Adrenal gland (tissue), 12 donors: ENCODE data around the gene MYO5B. TPM values are rescaled to one million over a fixed set of nuclear protein-coding genes. Genes with fewer than 3 reads are reported as not detected.

ENCODE experiments used
- DNase-seq, 7 donors: peaks; one replicate each; pipeline ENCODE4 v3.0.0-alpha.2; 2019 to 2020
- H3K27ac ChIP-seq, 5 donors: fragments of 200-600 bp; sonication (generic) in 4 of 5; 1 replicate in 3 of 5; 2 replicates in 2 of 5; pipeline versions ENCODE4 v1.5.1 to v1.8.0; 2016 to 2020; ENCODE audit warnings: mild to moderate bottlenecking in 1 of 5
- H3K27me3 ChIP-seq: fragments of 200-600 bp; 2 replicates; pipeline ENCODE4 v1.8.0; 2021
- H3K36me3 ChIP-seq, 2 donors: fragments of 200-600 bp; replicated peaks in 1 of 2; 1 replicate in 1 of 2; 2 replicates in 1 of 2; pipeline versions ENCODE4 v1.5.1 to v1.8.0; 2018 to 2022
- H3K4me1 ChIP-seq, 2 donors: fragments of 200-600 bp; replicated peaks in 1 of 2; 1 replicate in 1 of 2; 2 replicates in 1 of 2; pipeline versions ENCODE4 v1.5.1 to v1.8.0; 2018 to 2021
- H3K4me3 ChIP-seq, 4 donors: fragments of 200-600 bp; sonication (generic) in 3 of 4; one replicate each; pipeline ENCODE4 v1.5.1; 2016 to 2018
- H3K9me3 ChIP-seq, 3 donors: fragments of 200-600 bp; sonication (generic) in 1 of 3; replicated peaks in 1 of 3; 1 replicate in 2 of 3; 2 replicates in 1 of 3; pipeline versions ENCODE4 v1.5.1 to v1.8.0; 2016 to 2021
- CTCF ChIP-seq, 6 experiments: fragments of 450-650 bp in 4 of 6; fragments of 200-600 bp in 2 of 6; sonication (generic) in 1 of 6; IDR thresholded peaks; 1 replicate in 5 of 6; 2 replicates in 1 of 6; pipeline versions ENCODE4 v1.5.1 to v1.8.0; 2016 to 2021; ENCODE audit warnings: antibody characterized with exemption in 6 of 6, mild to moderate bottlenecking in 2 of 6, moderate library complexity in 1 of 6
- POLR2A ChIP-seq, 2 donors: fragments of 450-650 bp; IDR thresholded peaks; one replicate each; pipeline ENCODE4 v1.6.1; 2017; ENCODE audit warnings: antibody characterized with exemption in 2 of 2, mild to moderate bottlenecking in 2 of 2, moderate library complexity in 1 of 2
- whole genome bisulfite sequencing, 4 donors: extraction: QIAGEN DNeasy Blood & Tissue Kit in 2 of 4; methylation state at CpG; one replicate each; pipeline versions ENCODE4 v1.1.5 to v1.1.7; 2013 to 2017; 5-methylcytosine and 5-hydroxymethylcytosine counted together
- intact Hi-C, 2 donors: fragments of 100-400 bp; cut with DNase I; formaldehyde crosslinking; loops; one replicate each; pipeline versions ENCODE4 v1.14.1 to v1.15.0; 2022 to 2023
- polyA plus RNA-seq, 3 donors: library from polyadenylated mRNA; stranded (reverse); fragments of 200-250 nt in 2 of 3; fragments of 350-450 nt in 1 of 3; fragmentation: Illumina TruSeq in 1 of 3; extraction: RNeasy Lipid Tissue Mini Kit (QIAGEN cat#74804) in 1 of 3; gene quantifications; one replicate each; pipeline ENCODE4 v1.2.3, GENCODE V29; 2013 to 2014
- total RNA-seq, 9 donors: library from RNA; depleted of rRNA in 4 of 9; stranded (reverse); fragments of >200 nt in 4 of 9; fragments of 120-200 nt in 1 of 9; fragmentation: NEBNext Ultra II Directional in 1 of 9; extraction: Animal tissue kit (Norgen Biotek cat#: 25700) in 1 of 9; gene quantifications; one replicate each; pipeline versions ENCODE4 v1.1.0 to v1.2.4, GENCODE V29; 2013 to 2023
- donor health status: healthy with polysubstance abuse.
- donor health status: Bipolar disorder and iron deficiency.
- donor health status: DM: yes; HTN: yes; CAD: no.
- donor health status: DM: no; HTN: no; CAD: no.
- donor health status: DM: no; HTN: no; CAD: no.
- donor health status: DM: yes; HTN: yes; CAD: no.

MYO5B gene
- total and polyA plus RNA-seq, 12 donors = 0.61 to 9.3 (median 2.9) TPM

DNA sequence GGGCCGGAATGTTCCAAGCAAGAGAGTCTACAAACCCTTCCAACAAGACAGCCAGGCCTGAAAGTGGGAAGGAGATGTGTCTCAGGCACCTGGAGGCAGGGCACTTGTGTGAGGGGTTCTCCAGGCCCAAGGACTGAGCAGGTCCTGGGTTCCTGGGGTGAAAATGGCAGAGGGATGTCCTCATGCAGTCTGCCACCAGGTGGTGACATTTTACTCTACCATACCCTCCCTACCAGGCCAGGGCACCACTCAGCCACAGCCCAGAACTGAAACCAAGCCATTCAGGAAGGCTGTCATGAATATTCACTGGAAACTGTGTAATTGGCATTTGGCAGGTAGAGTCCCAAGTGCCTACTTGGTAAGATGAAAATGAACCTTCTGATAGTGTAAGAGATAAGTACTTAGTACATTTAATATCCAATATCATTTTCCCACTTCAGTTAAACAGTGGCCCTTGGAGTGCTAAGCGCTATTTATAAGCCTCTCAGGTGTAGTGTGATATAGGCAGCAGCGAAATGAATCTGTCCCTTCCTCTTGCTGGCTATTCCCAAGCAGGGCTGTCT, 185.1 kb downstream of the MYO5B start:
- no peaks in the 10 kb centered on the region for H3K27me3 ChIP-seq
- H3K9me3 ChIP-seq = no peaks in the 10 kb centered on the region
- no peak overlapping the region for H3K4me3 ChIP-seq
- TF ChIP-seq POLR2A (IDR thresholded peaks at IDR 0.05) (no peak), CTCF (IDR thresholded peaks at IDR 0.05) (peak; percentile 36 to 58 (median 52))
- intact Hi-C loops = loop anchor here in 1 of 2 donors (10.0 kb wide), 1 partner anchor 185 kb away; the partner anchor contains the start of gene MYO5B
- H3K36me3 ChIP-seq = no peaks in the 10 kb centered on the region
- H3K4me1 ChIP-seq = no peaks in the 10 kb centered on the region
- 86 to 100% (median 96%) methylated on average over 3 of the region's 3 CpGs for WGBS, 4 donors
- H3K27ac ChIP-seq = no peak overlapping the region
- peak; percentile 26 to 67 (median 53) for DNase-seq

- no peak for TF ChIP-seq CTCF (IDR thresholded peaks at IDR 0.05)
- TF ChIP-seq POLR2A (IDR thresholded peaks at IDR 0.05) = no peak
- H3K4me3 ChIP-seq = no peak overlapping the region
- 76 to 86% (median 83%) methylated on average over 3 of the region's 3 CpGs for WGBS, 4 donors
- H3K36me3 ChIP-seq = no peaks in the 10 kb centered on the region
- H3K9me3 ChIP-seq = no peaks in the 10 kb centered on the region
- H3K4me1 ChIP-seq = no peaks in the 10 kb centered on the region
- intact Hi-C loops = loop anchor here in 1 of 2 donors (10.0 kb wide), 1 partner anchor 186 kb away; the partner anchor contains the start of gene MYO5B
- H3K27ac ChIP-seq = no peak overlapping the region
- DNase-seq = no peak
- no peaks in the 10 kb centered on the region for H3K27me3 ChIP-seq
Measured at GRCh38 chr18:50008306-50008705, 186.6 kb downstream of the MYO5B start.

DNA sequence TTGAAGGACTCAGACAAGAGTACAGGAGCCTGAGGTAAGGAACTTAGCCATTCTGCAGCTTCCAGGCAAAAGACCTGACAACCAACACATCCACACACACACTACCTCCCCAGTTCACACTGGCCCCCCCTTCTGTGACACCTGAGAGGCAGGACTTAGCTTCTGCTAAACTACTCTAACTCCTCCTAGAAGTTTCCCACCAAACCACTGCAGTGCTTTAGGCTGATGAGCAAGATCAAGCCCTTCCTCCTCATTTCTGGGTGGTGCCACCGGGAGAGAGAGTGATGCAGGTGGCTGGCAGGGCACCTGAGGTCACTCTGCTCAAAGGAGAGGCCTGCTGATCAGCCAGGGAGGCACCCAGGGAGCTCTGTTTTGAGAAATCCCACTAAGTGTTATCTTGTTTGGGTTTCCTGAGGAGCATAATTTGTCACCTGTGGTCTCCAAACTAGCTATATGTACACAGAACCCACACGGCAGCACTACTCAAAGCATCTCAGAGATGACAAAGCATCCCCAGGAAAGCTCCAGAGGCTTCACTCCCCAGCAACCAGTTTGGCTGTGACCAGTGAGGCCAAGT, 188.4 kb downstream of the MYO5B start:
- Histone ChIP-seq H3K27me3 (no peaks in the 10 kb centered on the region), H3K36me3 (no peaks in the 10 kb centered on the region), H3K27ac (no peak overlapping the region), H3K4me1 (no peaks in the 10 kb centered on the region), H3K9me3 (no peaks in the 10 kb centered on the region), H3K4me3 (no peak overlapping the region)
- TF ChIP-seq CTCF (IDR thresholded peaks at IDR 0.05) (no peak), POLR2A (IDR thresholded peaks at IDR 0.05) (no peak)
- 64 to 80% (median 77%) methylated on average over 1 to 2 of the region's 2 CpGs for WGBS, 4 donors
- intact Hi-C loops = loop anchor here in 1 of 2 donors (10.0 kb wide), 1 partner anchor 188 kb away; the partner anchor contains the start of gene MYO5B
- no peak for DNase-seq

DNA sequence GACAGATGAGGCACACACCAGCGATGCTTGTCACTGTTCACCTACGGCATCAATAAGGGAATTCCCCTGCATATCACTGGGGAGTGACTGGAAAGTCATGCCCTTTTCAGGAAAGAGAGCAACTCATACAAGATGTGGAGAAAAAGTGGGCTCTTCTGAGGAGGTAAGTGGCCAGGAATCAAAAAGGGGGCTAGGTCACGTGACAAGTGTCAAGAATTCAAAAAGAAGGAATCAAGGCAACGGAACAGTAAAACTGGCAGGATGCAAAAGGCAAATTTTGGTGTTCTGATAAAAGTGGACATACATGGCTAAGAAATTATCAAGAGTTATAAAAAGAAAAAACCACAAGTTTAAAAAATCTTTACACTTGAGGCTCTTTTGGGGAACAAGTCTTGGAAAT, 190.9 kb downstream of the MYO5B start:
- H3K4me3 ChIP-seq = no peak overlapping the region
- WGBS, 4 donors = 74 to 82% (median 78%) methylated on average over 4 of the region's 4 CpGs
- no peaks in the 10 kb centered on the region for H3K4me1 ChIP-seq
- H3K27me3 ChIP-seq = no peaks in the 10 kb centered on the region
- H3K9me3 ChIP-seq = no peaks in the 10 kb centered on the region
- TF ChIP-seq CTCF (IDR thresholded peaks at IDR 0.05) (no peak), POLR2A (IDR thresholded peaks at IDR 0.05) (no peak)
- no peak for DNase-seq
- no peaks in the 10 kb centered on the region for H3K36me3 ChIP-seq
- intact Hi-C loops = loop anchor here in 1 of 2 donors (10.0 kb wide), 1 partner anchor 191 kb away; the partner anchor contains the start of gene MYO5B
- H3K27ac ChIP-seq = no peak overlapping the region
